ENCODE measurements around the gene SORBS2. TPM values are rescaled to one million over a fixed set of nuclear protein-coding genes. Genes with fewer than 3 reads are reported as not detected.

The SORBS2 gene
- total RNA-seq, 4 donors from 2014 or later, result 21.5 to 103 (median 64.8) TPM

DNA sequence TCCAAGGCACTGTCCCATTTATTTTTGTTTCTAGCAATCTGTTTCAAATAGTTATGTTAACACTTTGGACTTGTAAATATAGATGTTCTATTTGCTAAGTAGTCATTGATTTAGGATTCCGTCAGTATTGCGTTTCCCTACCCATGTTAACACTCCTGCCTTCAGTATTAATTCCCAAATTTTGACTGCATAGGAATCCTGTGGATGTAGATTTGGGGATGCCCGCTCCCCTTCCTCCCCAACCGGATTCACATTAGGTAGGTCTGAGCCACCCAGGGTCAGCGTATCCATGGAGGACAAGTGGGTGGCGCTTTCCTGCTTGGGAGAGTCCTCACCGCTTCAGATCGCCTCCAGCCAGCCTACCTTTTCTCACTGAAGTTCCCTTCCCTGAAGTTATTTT, 1.1 kb upstream of the SORBS2 start:
- TF ChIP-seq, protein P1, sequence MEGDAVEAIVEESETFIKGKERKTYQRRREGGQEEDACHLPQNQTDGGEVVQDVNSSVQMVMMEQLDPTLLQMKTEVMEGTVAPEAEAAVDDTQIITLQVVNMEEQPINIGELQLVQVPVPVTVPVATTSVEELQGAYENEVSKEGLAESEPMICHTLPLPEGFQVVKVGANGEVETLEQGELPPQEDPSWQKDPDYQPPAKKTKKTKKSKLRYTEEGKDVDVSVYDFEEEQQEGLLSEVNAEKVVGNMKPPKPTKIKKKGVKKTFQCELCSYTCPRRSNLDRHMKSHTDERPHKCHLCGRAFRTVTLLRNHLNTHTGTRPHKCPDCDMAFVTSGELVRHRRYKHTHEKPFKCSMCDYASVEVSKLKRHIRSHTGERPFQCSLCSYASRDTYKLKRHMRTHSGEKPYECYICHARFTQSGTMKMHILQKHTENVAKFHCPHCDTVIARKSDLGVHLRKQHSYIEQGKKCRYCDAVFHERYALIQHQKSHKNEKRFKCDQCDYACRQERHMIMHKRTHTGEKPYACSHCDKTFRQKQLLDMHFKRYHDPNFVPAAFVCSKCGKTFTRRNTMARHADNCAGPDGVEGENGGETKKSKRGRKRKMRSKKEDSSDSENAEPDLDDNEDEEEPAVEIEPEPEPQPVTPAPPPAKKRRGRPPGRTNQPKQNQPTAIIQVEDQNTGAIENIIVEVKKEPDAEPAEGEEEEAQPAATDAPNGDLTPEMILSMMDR (IDR thresholded peaks at IDR 0.05), result no peak
- ATAC-seq (ENCODE audit: low FRiP score) (no peak), DNase-seq (ENCODE audit: low spot score) (no peak)

DNA sequence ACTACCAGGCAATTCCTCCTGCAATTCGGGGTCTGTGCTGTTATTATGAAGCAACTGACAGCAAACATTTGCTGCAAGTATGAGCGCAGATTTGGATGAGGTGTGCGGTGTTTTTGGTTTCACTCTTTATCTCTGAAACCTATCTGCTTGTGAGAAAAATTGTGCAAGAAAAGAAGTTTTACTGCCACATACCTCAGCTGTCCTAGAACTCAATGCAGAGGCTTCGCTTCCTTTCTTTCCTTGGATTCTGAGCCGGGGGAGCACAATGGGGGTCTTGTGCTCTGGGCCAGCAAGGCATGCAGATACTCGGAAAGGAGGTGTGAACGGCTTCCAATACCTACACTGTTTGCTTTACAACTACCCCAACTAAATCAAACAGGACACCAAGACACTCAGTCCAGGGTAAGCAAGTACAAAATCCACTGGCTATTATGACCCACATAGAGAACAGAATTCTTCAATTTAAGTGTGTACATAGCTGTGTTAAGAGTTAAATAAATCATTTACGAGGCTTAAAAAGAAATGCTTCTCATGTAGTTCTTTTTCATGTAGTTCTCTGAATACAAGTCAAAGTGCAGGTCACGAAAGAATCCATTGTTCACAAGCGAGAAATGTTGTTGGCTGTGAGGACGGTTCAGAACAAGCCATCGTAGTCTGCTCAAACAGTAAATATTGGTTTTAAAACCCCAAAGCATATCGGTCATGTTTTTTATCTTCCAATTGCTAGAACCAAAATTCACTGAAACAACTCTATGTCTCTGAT, 1.1 kb downstream of the SORBS2 start:
- ATAC-seq (ENCODE audit: low FRiP score) (peak; percentile 20), DNase-seq (ENCODE audit: low spot score) (no peak)
- TF ChIP-seq, protein P1 (IDR thresholded peaks at IDR 0.05), result no peak

DNA sequence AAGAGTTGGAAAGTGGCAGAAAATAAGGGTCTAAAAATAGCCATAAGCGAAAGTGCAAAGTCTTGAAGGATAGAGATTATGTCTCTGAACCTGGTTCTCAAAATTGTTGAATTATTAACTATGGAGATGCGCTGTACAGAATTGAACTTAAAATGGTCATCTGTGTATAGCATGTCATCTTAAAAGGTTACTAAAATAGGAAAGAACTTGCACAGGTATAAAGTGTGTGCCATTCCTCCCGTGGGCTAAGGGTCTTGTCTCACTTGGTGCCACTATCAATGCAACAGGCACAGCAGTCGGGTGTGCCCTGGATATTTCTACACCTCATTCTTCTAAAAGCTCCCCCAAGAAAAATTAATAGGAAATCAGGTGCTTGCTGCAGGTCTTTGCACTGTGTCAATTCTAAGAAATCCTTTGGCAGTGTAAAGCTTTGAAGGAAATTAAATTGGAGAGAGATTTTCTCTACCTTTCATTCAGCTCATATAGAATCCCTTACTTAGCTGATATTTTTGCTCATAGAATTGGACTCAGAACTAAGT, 2.4 kb downstream of the SORBS2 start:
- DNase-seq (ENCODE audit: low spot score) (no peak), ATAC-seq (ENCODE audit: low FRiP score) (no peak)
- TF ChIP-seq, protein P1 (IDR thresholded peaks at IDR 0.05), result no peak

DNA sequence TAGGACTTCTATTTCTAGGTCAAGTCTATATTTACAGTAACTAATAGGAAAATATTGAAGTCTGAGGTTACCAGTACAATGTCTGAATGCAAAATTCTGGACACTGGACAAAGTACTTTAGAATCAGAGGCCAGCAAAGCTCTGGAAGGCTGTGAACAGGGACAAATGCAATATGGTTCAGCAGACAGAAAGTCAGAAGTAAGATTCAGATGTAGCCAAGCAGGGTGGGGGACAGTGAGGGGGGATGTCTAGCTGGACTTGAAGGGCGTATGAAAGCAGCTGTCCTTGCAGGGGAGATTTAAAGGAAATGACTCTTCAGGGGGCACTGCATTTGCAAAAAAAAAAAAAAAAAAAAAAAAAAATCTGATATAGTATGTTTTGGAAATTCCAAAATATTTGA, 2.9 kb downstream of the SORBS2 start:
- no peak for ATAC-seq (ENCODE audit: low FRiP score)
- TF ChIP-seq, protein P1 (IDR thresholded peaks at IDR 0.05), result no peak

GRCh38 chr4:185805979-185806378, 6.0 kb downstream of the SORBS2 start:
- no peak for ATAC-seq (ENCODE audit: low FRiP score)
- DNase-seq (ENCODE audit: low spot score), result no peak
- TF ChIP-seq, protein P1 (IDR thresholded peaks at IDR 0.05), result no peak

More for the DNA sequence above, 2.9 kb downstream of the SORBS2 start:
- no peak for DNase-seq (ENCODE audit: low spot score)

- TF ChIP-seq, protein P1 (IDR thresholded peaks at IDR 0.05), result no peak
- ATAC-seq (ENCODE audit: low FRiP score), result no peak
- no peak for DNase-seq (ENCODE audit: low spot score)
Observed at GRCh38 chr4:185805262-185805802, 6.7 kb downstream of the SORBS2 start.

GRCh38 chr4:185803022-185803421, 9.0 kb downstream of the SORBS2 start:
- ATAC-seq (ENCODE audit: low FRiP score), result no peak
- DNase-seq (ENCODE audit: low spot score), result no peak
- TF ChIP-seq, protein P1 (IDR thresholded peaks at IDR 0.05), result no peak
